ENCODE data around the gene CCZ1B. TPM values are rescaled to one million over a fixed set of nuclear protein-coding genes. Genes with fewer than 3 reads are reported as not detected.
"Not testable (repeated sequence)": the region's sequence is repeated elsewhere in the genome, so short reads cannot be mapped to it uniquely, and the experiment has no call there.

Gene CCZ1B
- total RNA-seq, 2 experiments from 2014 or later, result 80.5 to 89.4 TPM

- H3K9me3 Mint-ChIP-seq; DNase-seq; H3K27me3 Mint-ChIP-seq; H3K4me1 Mint-ChIP-seq; H3K27ac Mint-ChIP-seq; H3K36me3 Mint-ChIP-seq (ENCODE audit: low read depth); H3K4me3 Mint-ChIP-seq; CTCF ChIA-PET; POLR2A ChIA-PET: not testable (repeated sequence)
Observed at GRCh38 chr7:6750173-6750572, 75.9 kb downstream of the CCZ1B start.

GRCh38 chr7:6749335-6749734 is 76.7 kb downstream of the CCZ1B start:
- POLR2A ChIA-PET; H3K27me3 Mint-ChIP-seq; H3K4me3 Mint-ChIP-seq; H3K9me3 Mint-ChIP-seq; H3K4me1 Mint-ChIP-seq; H3K36me3 Mint-ChIP-seq (ENCODE audit: low read depth); DNase-seq; CTCF ChIA-PET; H3K27ac Mint-ChIP-seq: not testable (repeated sequence)

Other genes with a start within 250 kb of the CCZ1B start
- 10 to 100 TPM; 34.2 to 35.5 TPM for gene ZDHHC4, start 248.8 kb downstream of the CCZ1B start, total RNA-seq
- 10 to 100 TPM; 30.0 to 31.6 TPM for gene INTS15, start 236.3 kb downstream of the CCZ1B start, total RNA-seq
- under 1 TPM; 0.18 to 0.23 TPM for gene ZNF853, start 210.7 kb downstream of the CCZ1B start, total RNA-seq
- 10 to 100 TPM; 23.4 to 26.1 TPM for gene ZNF316, start 189.0 kb downstream of the CCZ1B start, total RNA-seq
- 10 to 100 TPM; 21.0 to 23.9 TPM for gene ZNF12, start 119.3 kb downstream of the CCZ1B start, total RNA-seq
- gene RSPH10B2, start 72.2 kb downstream of the CCZ1B start, total RNA-seq, result under 1 TPM in 1 of 2 experiments, not detected in 1; 0.43 TPM

All from activated CD4-positive, alpha-beta memory T cell treated with anti-CD3 and anti-CD28 coated beads, Interleukin-2, amount 10 ng/mL, durations not matched to agents 7 days and 5 days (primary cell).